HCT116 (cell line): ENCODE results near the gene BRCA2. TPM values are rescaled to one million over a fixed set of nuclear protein-coding genes. Genes with fewer than 3 reads are reported as not detected.

Experiments used
- ATAC-seq: fragments of 200-7000 bp; cut with Tn5 transposase; 2 replicates; pipeline ENCODE4 v1.9.1; 2020; ENCODE audit warnings: mild to moderate bottlenecking, moderate library complexity
- BruUV-seq: library from RNA; stranded (reverse); fragments of 400-500 nt; replicated peaks from 2 replicates; lab custom pipeline; 2021; lab: Mats Ljungman, UMichigan
- CTCF ChIA-PET: fragments of 300-600 bp; sonication (Branson Sonifier 250); formaldehyde crosslinking; loops from one replicate; lab custom pipeline; 2021; ENCODE audit warnings: antibody characterized with exemption; lab: Charles Lee
- POLR2A ChIA-PET: fragments of 300-600, 350-600 bp; sonication (Branson Sonifier 250); formaldehyde crosslinking; loops from one replicate; lab custom pipeline; 2021; ENCODE audit warnings: antibody characterized with exemption; lab: Charles Lee
- RAD21 ChIA-PET, 2 experiments: fragments of 300-600 bp; sonication (Branson Sonifier 250); formaldehyde crosslinking; loops; one replicate each; lab custom pipeline; 2023; ENCODE audit warnings: low total read pairs in 2 of 2; ENCODE audit not compliant: uncharacterized antibody in 2 of 2, unreplicated experiment in 2 of 2, low non-redundant PET in 1 of 2; lab: Charles Lee
- DNase-seq: peaks from one replicate; pipeline ENCODE4 v3.0.0-alpha.2; 2010; ENCODE audit warnings: low read depth, low spot score
- H2AFZ ChIP-seq: fragments of 200-600 bp; shearing (Covaris generic), sonication (generic); 2 replicates; pipeline ENCODE4 v1.6.1; 2017; ENCODE audit warnings: low read depth, mixed run types, mixed read lengths, antibody characterized with exemption, low read length; ENCODE audit not compliant: poor library complexity, severe bottlenecking
- H3K27ac ChIP-seq: 2 replicates; pipeline ENCODE4 v1.5.1; 2012; ENCODE audit warnings: low read depth, low read length
- H3K27me3 ChIP-seq: fragments of 200-600 bp; sonication (generic); 2 replicates; pipeline ENCODE4 v1.6.1; 2016; ENCODE audit warnings: mixed run types, low read length, mixed read lengths; ENCODE audit not compliant: insufficient read depth
- H3K36me3 ChIP-seq, 2 experiments: fragments of 200-500 bp in 1 of 2; fragments of 200-600 bp in 1 of 2; sonication (Bioruptor generic) in 1 of 2; sonication (generic) in 1 of 2; 2 replicates each; pipeline versions ENCODE4 v1.5.1 to v1.6.1; 2014 to 2016; ENCODE audit warnings: low read length in 2 of 2, inconsistent platforms in 1 of 2, mixed read lengths in 1 of 2, mixed run types in 1 of 2; ENCODE audit not compliant: insufficient read depth in 2 of 2, control insufficient read depth in 1 of 2
- H3K4me1 ChIP-seq, 2 experiments: fragments of 200-600 bp in 1 of 2; sonication (generic) in 1 of 2; 2 replicates each; pipeline versions ENCODE4 v1.5.1 to v1.6.1; 2012 to 2017; ENCODE audit warnings: low read length in 2 of 2, inconsistent platforms in 1 of 2, mild to moderate bottlenecking in 1 of 2, mixed read lengths in 1 of 2, mixed run types in 1 of 2, moderate library complexity in 1 of 2; ENCODE audit not compliant: insufficient read depth in 2 of 2, control insufficient read depth in 1 of 2
- H3K4me2 ChIP-seq: fragments of 200-600 bp; sonication (generic); 2 replicates; pipeline ENCODE4 v1.6.1; 2017; ENCODE audit warnings: mixed run types, low read length, mixed read lengths
- H3K4me3 ChIP-seq, 2 experiments: fragments of 200-600 bp in 1 of 2; sonication (generic) in 1 of 2; replicated peaks in 1 of 2; 2 replicates each; pipeline ENCODE4 v1.5.1; 2011 to 2016; ENCODE audit warnings: low read length in 2 of 2, control low read depth in 1 of 2, low read depth in 1 of 2, mild to moderate bottlenecking in 1 of 2, mixed read lengths in 1 of 2, mixed run types in 1 of 2
- H3K79me2 ChIP-seq: fragments of 200-600 bp; sonication (generic); 2 replicates; pipeline ENCODE4 v1.6.1; 2017; ENCODE audit warnings: mild to moderate bottlenecking, mixed run types, low read length, moderate library complexity, mixed read lengths; ENCODE audit not compliant: insufficient read depth
- H3K9ac ChIP-seq: fragments of 200-600 bp; sonication (generic); 2 replicates; pipeline ENCODE4 v1.6.1; 2016; ENCODE audit warnings: low read length, mixed read lengths
- H3K9me2 ChIP-seq: fragments of 200-600 bp; sonication (generic), shearing (Covaris generic); 2 replicates; pipeline ENCODE4 v1.6.1; 2017; ENCODE audit warnings: mixed run types, mild to moderate bottlenecking, moderate library complexity; ENCODE audit not compliant: insufficient read depth
- H3K9me3 ChIP-seq, 2 experiments: fragments of 200-500 bp in 1 of 2; fragments of 200-600 bp in 1 of 2; sonication (Bioruptor generic) in 1 of 2; sonication (generic) in 1 of 2; 2 replicates each; pipeline ENCODE4 v1.6.1; 2014 to 2017; ENCODE audit warnings: low read length in 2 of 2, mixed read lengths in 2 of 2, inconsistent platforms in 1 of 2, low read depth in 1 of 2, mild to moderate bottlenecking in 1 of 2, mixed run types in 1 of 2, moderate library complexity in 1 of 2; ENCODE audit not compliant: control insufficient read depth in 1 of 2, insufficient read depth in 1 of 2
- H4K20me1 ChIP-seq: fragments of 200-600 bp; sonication (generic), shearing (Covaris generic); 2 replicates; pipeline ENCODE4 v1.6.1; 2017; ENCODE audit warnings: mixed run types, mild to moderate bottlenecking, moderate library complexity; ENCODE audit not compliant: insufficient read depth
- CEBPB ChIP-seq: IDR thresholded peaks from 2 replicates; pipeline ENCODE4 v1.6.1; 2012; ENCODE audit warnings: low read depth
- EGR1 ChIP-seq: IDR thresholded peaks from 2 replicates; pipeline ENCODE4 v1.6.1; 2012; ENCODE audit warnings: low read depth
- ELF1 ChIP-seq: IDR thresholded peaks from 2 replicates; pipeline ENCODE4 v1.6.1; 2012; ENCODE audit warnings: low read depth, borderline replicate concordance
- EZH2 ChIP-seq: fragments of 200-600 bp; sonication (generic); IDR thresholded peaks from 2 replicates; pipeline ENCODE4 v1.6.1; 2017; ENCODE audit warnings: antibody characterized with exemption, mixed run types
- FOSL1 ChIP-seq: IDR thresholded peaks from 2 replicates; pipeline ENCODE4 v1.6.1; 2012; ENCODE audit warnings: low read depth
- POLR2A ChIP-seq: IDR thresholded peaks from 2 replicates; pipeline ENCODE4 v1.7.0; 2011; ENCODE audit warnings: borderline replicate concordance; ENCODE audit not compliant: insufficient read depth, insufficient read length; ENCODE audit errors: extremely low read depth
- RAD21 ChIP-seq: IDR thresholded peaks from 2 replicates; pipeline ENCODE4 v1.6.1; 2012; ENCODE audit warnings: low read depth, mild to moderate bottlenecking
- SIN3A ChIP-seq: IDR thresholded peaks from 2 replicates; pipeline ENCODE4 v1.6.1; 2012; ENCODE audit warnings: low read depth
- SP1 ChIP-seq: IDR thresholded peaks from 2 replicates; pipeline ENCODE4 v1.6.1; 2012; ENCODE audit warnings: low read depth
- TCF7L2 ChIP-seq: IDR thresholded peaks from 2 replicates; pipeline ENCODE4 v1.7.0; 2011; ENCODE audit warnings: borderline replicate concordance, inconsistent platforms; ENCODE audit not compliant: insufficient read depth, insufficient read length; ENCODE audit errors: extremely low read depth
- ZBTB33 ChIP-seq: IDR thresholded peaks from 2 replicates; pipeline ENCODE4 v1.6.1; 2011; ENCODE audit warnings: mild to moderate bottlenecking, low read length, moderate library complexity; ENCODE audit not compliant: insufficient replicate concordance; ENCODE audit errors: extremely low read depth
- ZNF274 ChIP-seq: fragments of 200-500 bp; sonication (Bioruptor generic); IDR thresholded peaks from 2 replicates; pipeline ENCODE4 v1.6.1; 2014; ENCODE audit warnings: mild to moderate bottlenecking, low read depth, low read length, inconsistent platforms
- intact Hi-C: fragments of 100-400 bp; cut with micrococcal nuclease; formaldehyde crosslinking; loops from 2 replicates; pipeline ENCODE4 v1.10.0; 2022
- total RNA-seq: library from RNA; stranded (reverse); gene quantifications from one replicate; pipeline ENCODE4 v1.2.1, GENCODE V29; 2021; ENCODE audit not compliant: unreplicated experiment
- TF ChIP-seq, protein P1 (sequence below): IDR thresholded peaks from 2 replicates; pipeline ENCODE4 v1.6.1; 2012; ENCODE audit warnings: low read depth
- TF ChIP-seq, protein P2 (sequence below), 3 experiments: fragments of 200-600 bp in 1 of 3; sonication (generic) in 1 of 3; IDR thresholded peaks in 2 of 3; conservative IDR thresholded peaks in 1 of 3; 2 replicates each; pipeline ENCODE4 v1.5.1; 2012 to 2017; ENCODE audit warnings: low read depth in 2 of 3, low read length in 2 of 3, antibody characterized with exemption in 1 of 3, borderline replicate concordance in 1 of 3, control low read depth in 1 of 3, mild to moderate bottlenecking in 1 of 3, mixed read lengths in 1 of 3, mixed run types in 1 of 3, moderate library complexity in 1 of 3; ENCODE audit not compliant: insufficient read depth in 1 of 3

Gene BRCA2
- total RNA-seq, 1 experiment from 2014 or later, result 14.2 TPM

DNA sequence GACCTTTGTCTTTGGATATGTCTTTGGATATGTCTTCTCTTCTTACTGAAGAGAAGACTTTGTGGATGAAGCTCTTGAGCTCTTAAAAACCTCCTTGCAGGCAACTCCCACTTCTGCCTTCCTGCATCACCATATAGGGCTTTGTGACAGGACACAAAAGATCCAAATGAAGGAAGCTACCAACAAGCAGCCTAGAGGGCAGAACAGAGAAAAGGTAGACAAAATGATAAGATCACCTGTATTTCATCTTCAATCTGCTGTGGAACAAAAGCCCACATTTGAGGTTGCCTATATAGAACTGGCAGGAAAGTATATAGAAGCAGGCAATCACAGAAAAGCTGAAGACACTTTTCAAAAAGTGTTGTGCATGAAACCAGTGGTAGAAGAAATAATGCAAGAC lies 70.1 kb downstream of the BRCA2 start:
- no peak for TF ChIP-seq FOSL1
- TF ChIP-seq ZNF274, result no peak
- no peak for TF ChIP-seq CEBPB
- no peak for TF ChIP-seq EZH2
- TF ChIP-seq SP1, result no peak
- no peak for TF ChIP-seq POLR2A
- TF ChIP-seq, protein P1, sequence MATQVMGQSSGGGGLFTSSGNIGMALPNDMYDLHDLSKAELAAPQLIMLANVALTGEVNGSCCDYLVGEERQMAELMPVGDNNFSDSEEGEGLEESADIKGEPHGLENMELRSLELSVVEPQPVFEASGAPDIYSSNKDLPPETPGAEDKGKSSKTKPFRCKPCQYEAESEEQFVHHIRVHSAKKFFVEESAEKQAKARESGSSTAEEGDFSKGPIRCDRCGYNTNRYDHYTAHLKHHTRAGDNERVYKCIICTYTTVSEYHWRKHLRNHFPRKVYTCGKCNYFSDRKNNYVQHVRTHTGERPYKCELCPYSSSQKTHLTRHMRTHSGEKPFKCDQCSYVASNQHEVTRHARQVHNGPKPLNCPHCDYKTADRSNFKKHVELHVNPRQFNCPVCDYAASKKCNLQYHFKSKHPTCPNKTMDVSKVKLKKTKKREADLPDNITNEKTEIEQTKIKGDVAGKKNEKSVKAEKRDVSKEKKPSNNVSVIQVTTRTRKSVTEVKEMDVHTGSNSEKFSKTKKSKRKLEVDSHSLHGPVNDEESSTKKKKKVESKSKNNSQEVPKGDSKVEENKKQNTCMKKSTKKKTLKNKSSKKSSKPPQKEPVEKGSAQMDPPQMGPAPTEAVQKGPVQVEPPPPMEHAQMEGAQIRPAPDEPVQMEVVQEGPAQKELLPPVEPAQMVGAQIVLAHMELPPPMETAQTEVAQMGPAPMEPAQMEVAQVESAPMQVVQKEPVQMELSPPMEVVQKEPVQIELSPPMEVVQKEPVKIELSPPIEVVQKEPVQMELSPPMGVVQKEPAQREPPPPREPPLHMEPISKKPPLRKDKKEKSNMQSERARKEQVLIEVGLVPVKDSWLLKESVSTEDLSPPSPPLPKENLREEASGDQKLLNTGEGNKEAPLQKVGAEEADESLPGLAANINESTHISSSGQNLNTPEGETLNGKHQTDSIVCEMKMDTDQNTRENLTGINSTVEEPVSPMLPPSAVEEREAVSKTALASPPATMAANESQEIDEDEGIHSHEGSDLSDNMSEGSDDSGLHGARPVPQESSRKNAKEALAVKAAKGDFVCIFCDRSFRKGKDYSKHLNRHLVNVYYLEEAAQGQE, result no peak
- no peak for TF ChIP-seq ELF1
- TF ChIP-seq, protein P2, sequence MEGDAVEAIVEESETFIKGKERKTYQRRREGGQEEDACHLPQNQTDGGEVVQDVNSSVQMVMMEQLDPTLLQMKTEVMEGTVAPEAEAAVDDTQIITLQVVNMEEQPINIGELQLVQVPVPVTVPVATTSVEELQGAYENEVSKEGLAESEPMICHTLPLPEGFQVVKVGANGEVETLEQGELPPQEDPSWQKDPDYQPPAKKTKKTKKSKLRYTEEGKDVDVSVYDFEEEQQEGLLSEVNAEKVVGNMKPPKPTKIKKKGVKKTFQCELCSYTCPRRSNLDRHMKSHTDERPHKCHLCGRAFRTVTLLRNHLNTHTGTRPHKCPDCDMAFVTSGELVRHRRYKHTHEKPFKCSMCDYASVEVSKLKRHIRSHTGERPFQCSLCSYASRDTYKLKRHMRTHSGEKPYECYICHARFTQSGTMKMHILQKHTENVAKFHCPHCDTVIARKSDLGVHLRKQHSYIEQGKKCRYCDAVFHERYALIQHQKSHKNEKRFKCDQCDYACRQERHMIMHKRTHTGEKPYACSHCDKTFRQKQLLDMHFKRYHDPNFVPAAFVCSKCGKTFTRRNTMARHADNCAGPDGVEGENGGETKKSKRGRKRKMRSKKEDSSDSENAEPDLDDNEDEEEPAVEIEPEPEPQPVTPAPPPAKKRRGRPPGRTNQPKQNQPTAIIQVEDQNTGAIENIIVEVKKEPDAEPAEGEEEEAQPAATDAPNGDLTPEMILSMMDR (IDR thresholded peaks at IDR 0.05 in 2 of 3, conservative IDR thresholded peaks at IDR 0.05 in 1 of 3; ENCODE audit: borderline replicate concordance in 1 of 3, insufficient read depth in 1 of 3, low read depth in 2 of 3, low read length in 2 of 3), result no peak
- TF ChIP-seq SIN3A, result no peak
- TF ChIP-seq ZBTB33, result no peak
- TF ChIP-seq EGR1, result no peak
- no peak for TF ChIP-seq TCF7L2
- TF ChIP-seq RAD21, result no peak
- TF ChIP-seq, all 23 proteins: peak for 0
- POLR2A ChIA-PET, result no interaction called here
- RAD21 ChIA-PET, result no interaction called here
- Histone ChIP-seq H4K20me1 (no peaks in the 10 kb centered on the region), H3K9me3 (no peaks in the 10 kb centered on the region), H3K27me3 (no peaks in the 10 kb centered on the region), H3K36me3 (peaks cover 2 to 10% of the 10 kb centered on the region in 2 experiments; a peak in 2 of 4 replicates), H3K9me2 (no peaks in the 10 kb centered on the region), H3K27ac (no peak overlapping the region), H3K79me2 (no peaks in the 10 kb centered on the region), H3K9ac (no peak overlapping the region), H2AFZ (no peak overlapping the region), H3K4me1 (no peaks in the 10 kb centered on the region), H3K4me3 (no peak overlapping the region), H3K4me2 (no peak overlapping the region)
- DNase-seq, result no peak
- no peak for ATAC-seq
- intact Hi-C loops, result no loop called here
- no TSS peak for BruUV-seq
- CTCF ChIA-PET, result no interaction called here
